Colonic mucosa (tissue), 4 donors: ENCODE data around the gene FAM43B. TPM values are rescaled to one million over a fixed set of nuclear protein-coding genes. Genes with fewer than 3 reads are reported as not detected.

ENCODE experiments used
- DNase-seq: peaks from one replicate; pipeline ENCODE4 v3.0.0-alpha.2; 2020
- H3K27ac ChIP-seq: fragments of 200-600 bp; one replicate; pipeline ENCODE4 v1.8.0; 2021
- H3K27me3 ChIP-seq: fragments of 200-600 bp; one replicate; pipeline ENCODE4 v1.8.0; 2021
- H3K36me3 ChIP-seq: fragments of 200-600 bp; one replicate; pipeline ENCODE4 v1.8.0; 2021
- H3K4me1 ChIP-seq: fragments of 200-600 bp; one replicate; pipeline ENCODE4 v1.8.0; 2021; ENCODE audit warnings: mild to moderate bottlenecking
- H3K4me3 ChIP-seq: fragments of 200-600 bp; one replicate; pipeline ENCODE4 v1.8.0; 2021
- H3K9ac ChIP-seq, 2 donors: one replicate each; pipeline ENCODE4 v1.7.0; 2013; ENCODE audit warnings: control low read depth in 2 of 2, low read depth in 2 of 2, low read length in 2 of 2
- H3K9me3 ChIP-seq: fragments of 200-600 bp; one replicate; pipeline ENCODE4 v1.8.0; 2021
- CTCF ChIP-seq: fragments of 200-600 bp; IDR thresholded peaks from one replicate; pipeline ENCODE4 v1.8.0; 2022; ENCODE audit warnings: antibody characterized with exemption, mild to moderate bottlenecking
- intact Hi-C: fragments of 100-400 bp; cut with DNase I; formaldehyde crosslinking; loops from one replicate; pipeline ENCODE4 v1.14.1; 2022
- total RNA-seq, 2 donors: library from RNA; stranded (reverse); fragmentation: NEBNext Ultra II Directional in 1 of 2; extraction: Animal tissue kit (Norgen Biotek cat#: 25700) in 1 of 2; gene quantifications; one replicate each; pipeline ENCODE4 v1.2.1, GENCODE V29; 2021
- donor health status: healthy.
- donor health status: DM: no; HTN: no; CAD: no.
- donor health status: DM: no; HTN: no; CAD: no.

The FAM43B gene
- total RNA-seq, 2 donors from 2014 or later, result 0.16 to 0.27 TPM

DNA sequence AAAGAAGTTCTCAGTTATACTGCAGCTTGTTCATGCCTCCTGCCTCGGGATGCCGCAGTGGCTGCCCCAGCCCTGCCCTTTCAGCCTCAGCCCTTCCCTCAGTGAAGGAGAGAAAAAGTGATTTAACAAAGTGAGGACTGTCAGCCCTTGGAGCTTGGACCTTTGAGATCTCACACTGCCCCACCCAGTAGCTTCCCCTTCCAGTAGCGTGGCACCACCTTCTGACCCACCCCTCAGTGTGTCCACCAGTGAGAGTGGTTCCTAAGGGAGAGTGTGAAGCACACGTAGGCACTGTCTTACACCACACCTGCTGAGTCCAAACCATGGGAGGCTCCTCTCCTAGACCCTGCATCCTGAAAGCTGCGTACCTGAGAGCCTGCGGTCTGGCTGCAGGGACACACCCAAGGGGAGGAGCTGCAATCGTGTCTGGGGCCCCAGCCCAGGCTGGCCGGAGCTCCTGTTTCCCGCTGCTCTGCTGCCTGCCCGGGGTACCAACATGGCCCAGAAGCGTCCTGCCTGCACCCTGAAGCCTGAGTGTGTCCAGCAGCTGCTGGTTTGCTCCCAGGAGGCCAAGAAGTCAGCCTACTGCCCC, 36.4 kb downstream of the FAM43B start, which contains the start of gene CDA:
CDA (plus strand) TSS at position 464 of the 592 bp plus-strand sequence; CDS start at position 497, 33 bp downstream.
- no peaks in the 10 kb centered on the region for H3K36me3 ChIP-seq
- no peaks in the 10 kb centered on the region for H3K9me3 ChIP-seq
- no peak for TF ChIP-seq CTCF
- peak within 1 kb of the TSS; percentile 52 to 66 for H3K9ac ChIP-seq
- peak within 1 kb of the TSS; percentile 79 for H3K27ac ChIP-seq
- intact Hi-C loops, result no loop called here
- peak; percentile 76 for DNase-seq
- H3K27me3 ChIP-seq, result no peaks in the 10 kb centered on the region
- peak within 1 kb of the TSS; percentile 45 for H3K4me3 ChIP-seq
- no peaks in the 10 kb centered on the region for H3K4me1 ChIP-seq

GRCh38 chr1:20589331-20590278, 37.2 kb downstream of the FAM43B start:
- Histone ChIP-seq H3K27me3 (no peaks in the 10 kb centered on the region), H3K9ac (peak overlapping the region; percentile 52 to 66), H3K4me3 (peak overlapping the region; percentile 45), H3K27ac (peak overlapping the region; percentile 79), H3K36me3 (no peaks in the 10 kb centered on the region), H3K9me3 (no peaks in the 10 kb centered on the region), H3K4me1 (no peaks in the 10 kb centered on the region)
- peak; percentile 32 for DNase-seq
- intact Hi-C loops, result no loop called here
- no peak for TF ChIP-seq CTCF

DNA sequence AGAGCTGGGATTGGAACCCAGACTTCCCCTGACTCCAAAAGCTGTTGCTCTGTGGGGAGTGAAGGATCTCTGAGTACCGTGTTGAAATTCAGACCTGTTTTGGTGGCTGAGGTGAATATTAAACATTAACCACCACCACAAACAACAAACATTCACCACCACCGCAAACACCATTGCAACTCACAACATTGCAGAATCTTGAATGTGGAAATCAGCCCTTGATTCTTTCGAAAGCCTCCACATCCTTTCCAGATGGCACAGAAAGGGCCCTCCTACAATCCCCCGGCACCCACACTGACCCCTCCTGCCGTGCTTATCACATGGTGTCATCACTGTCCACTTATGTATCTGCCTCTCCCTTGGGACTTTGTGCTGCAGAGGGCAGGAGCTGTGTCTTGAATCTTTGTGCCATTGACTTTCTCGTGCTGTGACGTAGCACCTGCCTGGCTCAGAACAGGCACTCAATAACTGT, 38.0 kb downstream of the FAM43B start:
- no peak overlapping the region for H3K9ac ChIP-seq

GRCh38 chr1:20593756-20594155, 41.4 kb downstream of the FAM43B start:
- Histone ChIP-seq H3K9ac (no peak overlapping the region), H3K4me3 (no peak overlapping the region), H3K36me3 (no peaks in the 10 kb centered on the region), H3K27me3 (no peaks in the 10 kb centered on the region), H3K9me3 (no peaks in the 10 kb centered on the region), H3K27ac (no peak overlapping the region), H3K4me1 (no peaks in the 10 kb centered on the region)
- DNase-seq, result no peak
- intact Hi-C loops, result no loop called here
- TF ChIP-seq CTCF, result no peak

More for the DNA sequence above, 38.0 kb downstream of the FAM43B start:
- DNase-seq, result peak; percentile 31
- Histone ChIP-seq H3K27me3 (no peaks in the 10 kb centered on the region), H3K9me3 (no peaks in the 10 kb centered on the region), H3K36me3 (no peaks in the 10 kb centered on the region), H3K4me1 (no peaks in the 10 kb centered on the region), H3K27ac (peak overlapping the region; percentile 79), H3K4me3 (peak overlapping the region; percentile 45)
- TF ChIP-seq CTCF, result no peak
- intact Hi-C loops, result no loop called here

DNA sequence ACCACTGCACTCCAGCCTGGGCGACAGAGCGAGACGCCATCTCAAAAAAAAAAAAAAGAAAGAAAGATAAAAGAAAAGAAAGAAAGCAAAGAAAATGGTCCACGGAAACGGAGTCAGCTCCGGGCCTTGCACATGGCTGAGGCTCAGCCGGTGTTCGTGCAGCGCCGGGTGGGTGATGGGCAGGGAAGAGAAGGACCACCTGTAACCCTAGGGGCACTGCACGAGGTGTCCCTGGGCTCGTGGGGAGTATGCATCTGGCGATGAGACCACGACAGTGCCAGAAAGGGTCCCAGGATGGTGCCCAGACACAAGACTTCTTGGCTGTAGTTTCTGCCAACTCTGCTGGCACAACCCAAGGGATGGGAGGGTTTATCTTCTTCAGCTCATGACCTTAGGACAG, 42.4 kb downstream of the FAM43B start:
- Histone ChIP-seq H3K36me3 (no peaks in the 10 kb centered on the region), H3K4me1 (no peaks in the 10 kb centered on the region), H3K27me3 (no peaks in the 10 kb centered on the region), H3K27ac (no peak overlapping the region), H3K4me3 (no peak overlapping the region), H3K9me3 (no peaks in the 10 kb centered on the region), H3K9ac (no peak overlapping the region)
- DNase-seq, result no peak
- TF ChIP-seq CTCF, result no peak
- intact Hi-C loops, result no loop called here
